ENCODE measurements around the gene OPHN1.

DNA sequence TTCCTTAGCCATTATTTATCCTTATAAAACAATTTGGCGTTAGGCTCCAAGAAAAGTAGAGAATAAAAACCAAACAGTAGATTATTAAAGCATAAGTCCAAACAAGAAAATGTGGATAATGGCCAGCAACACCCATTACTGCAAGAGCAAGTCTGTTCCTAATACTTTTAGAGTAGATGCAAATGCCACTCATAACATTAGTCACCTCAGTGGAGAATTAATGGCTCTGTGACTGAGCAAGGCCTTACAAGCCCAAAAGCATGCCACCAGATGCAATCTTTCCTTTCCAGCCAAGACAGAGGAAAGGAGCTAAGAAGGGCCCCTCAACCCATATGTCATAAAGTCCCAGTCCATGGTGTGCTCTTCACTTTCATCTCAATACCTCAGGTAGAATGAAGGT, 373.8 kb downstream of the OPHN1 start:
- no peak for TF ChIP-seq SP1 (CRISPR knock-in tag; conservative IDR thresholded peaks at IDR 0.05)
- TF ChIP-seq, protein P1, sequence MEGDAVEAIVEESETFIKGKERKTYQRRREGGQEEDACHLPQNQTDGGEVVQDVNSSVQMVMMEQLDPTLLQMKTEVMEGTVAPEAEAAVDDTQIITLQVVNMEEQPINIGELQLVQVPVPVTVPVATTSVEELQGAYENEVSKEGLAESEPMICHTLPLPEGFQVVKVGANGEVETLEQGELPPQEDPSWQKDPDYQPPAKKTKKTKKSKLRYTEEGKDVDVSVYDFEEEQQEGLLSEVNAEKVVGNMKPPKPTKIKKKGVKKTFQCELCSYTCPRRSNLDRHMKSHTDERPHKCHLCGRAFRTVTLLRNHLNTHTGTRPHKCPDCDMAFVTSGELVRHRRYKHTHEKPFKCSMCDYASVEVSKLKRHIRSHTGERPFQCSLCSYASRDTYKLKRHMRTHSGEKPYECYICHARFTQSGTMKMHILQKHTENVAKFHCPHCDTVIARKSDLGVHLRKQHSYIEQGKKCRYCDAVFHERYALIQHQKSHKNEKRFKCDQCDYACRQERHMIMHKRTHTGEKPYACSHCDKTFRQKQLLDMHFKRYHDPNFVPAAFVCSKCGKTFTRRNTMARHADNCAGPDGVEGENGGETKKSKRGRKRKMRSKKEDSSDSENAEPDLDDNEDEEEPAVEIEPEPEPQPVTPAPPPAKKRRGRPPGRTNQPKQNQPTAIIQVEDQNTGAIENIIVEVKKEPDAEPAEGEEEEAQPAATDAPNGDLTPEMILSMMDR (IDR thresholded peaks at IDR 0.05) = no peak
- TF ChIP-seq CREB1 (CRISPR knock-in tag; IDR thresholded peaks at IDR 0.05) = no peak
- TF ChIP-seq, protein P2, sequence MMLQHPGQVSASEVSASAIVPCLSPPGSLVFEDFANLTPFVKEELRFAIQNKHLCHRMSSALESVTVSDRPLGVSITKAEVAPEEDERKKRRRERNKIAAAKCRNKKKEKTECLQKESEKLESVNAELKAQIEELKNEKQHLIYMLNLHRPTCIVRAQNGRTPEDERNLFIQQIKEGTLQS (CRISPR knock-in tag; conservative IDR thresholded peaks at IDR 0.05) = no peak
- TF ChIP-seq JUN (CRISPR knock-in tag; IDR thresholded peaks at IDR 0.05) = no peak
- no peak for TF ChIP-seq FOXK1 (CRISPR knock-in tag; IDR thresholded peaks at IDR 0.05)
- no peak for TF ChIP-seq KAT7 (CRISPR knock-in tag; IDR thresholded peaks at IDR 0.05; ENCODE audit: borderline replicate concordance)
